ENCODE results near the gene BCL2.
A peak's percentile ranks its signal among the peaks of the same experiment; 100 is the strongest.
"Not testable (repeated sequence)": the region's sequence is repeated elsewhere in the genome, so short reads cannot be mapped to it uniquely, and the experiment has no call there.

BCL2 gene

DNA sequence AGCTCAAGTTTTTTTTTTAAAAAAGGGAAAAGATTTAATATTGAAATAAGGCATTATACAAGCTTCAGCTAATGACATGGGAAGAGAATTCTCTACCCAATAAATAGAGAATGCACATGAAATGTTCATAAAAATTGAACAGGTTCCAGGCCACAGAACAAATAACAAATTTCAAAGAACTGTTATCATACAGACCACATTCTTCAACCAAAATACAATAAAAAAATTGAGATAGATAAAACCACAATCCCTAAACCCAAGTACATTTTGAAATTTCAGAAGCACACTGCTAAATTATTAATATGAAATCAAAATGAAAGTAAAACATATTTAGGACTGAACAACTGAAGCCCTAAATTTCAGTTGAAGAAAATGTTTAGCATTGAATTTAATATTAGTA is 89.6 kb downstream of the BCL2 start:
- DNase-seq, result no peak

DNA sequence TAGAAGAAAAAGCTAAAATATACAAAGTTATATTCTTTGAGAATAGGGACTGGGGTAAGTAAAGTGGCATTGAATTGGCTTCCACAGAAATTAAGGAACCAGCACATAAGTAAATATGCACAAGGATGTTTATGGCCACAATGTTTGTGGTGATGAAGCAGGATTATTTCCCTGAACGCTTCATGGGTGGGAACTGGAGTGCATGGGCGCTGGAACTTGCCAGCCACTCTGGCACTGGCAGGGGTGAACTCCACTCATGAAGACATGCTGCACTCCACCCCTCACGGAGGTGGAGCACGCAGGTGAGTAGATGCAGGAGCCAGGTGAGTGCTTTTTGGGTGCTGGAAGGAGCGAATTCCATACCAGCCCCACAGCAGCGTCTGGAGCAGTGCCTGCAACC is 94.1 kb downstream of the BCL2 start:
- no peak for DNase-seq

DNA sequence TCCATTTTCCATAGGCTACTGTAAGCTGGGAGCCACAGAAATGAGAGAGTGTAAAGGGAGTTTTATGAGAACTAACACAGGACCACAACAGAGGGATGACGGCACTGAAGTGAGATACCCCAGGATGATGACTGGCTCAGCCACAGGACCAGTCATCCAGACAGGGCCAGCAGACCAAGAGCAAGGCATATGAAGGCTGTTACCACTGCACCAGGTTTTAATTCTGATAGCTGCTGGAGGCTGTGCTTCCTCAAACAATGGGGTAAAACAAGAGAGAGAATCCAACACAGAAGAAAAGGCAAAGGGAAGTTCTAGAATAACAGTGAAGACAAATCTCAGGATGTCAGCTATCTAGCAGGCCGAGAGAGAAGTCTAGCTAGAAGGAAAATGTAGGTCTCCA is 94.9 kb downstream of the BCL2 start:
- peak; percentile 24 for DNase-seq

DNA sequence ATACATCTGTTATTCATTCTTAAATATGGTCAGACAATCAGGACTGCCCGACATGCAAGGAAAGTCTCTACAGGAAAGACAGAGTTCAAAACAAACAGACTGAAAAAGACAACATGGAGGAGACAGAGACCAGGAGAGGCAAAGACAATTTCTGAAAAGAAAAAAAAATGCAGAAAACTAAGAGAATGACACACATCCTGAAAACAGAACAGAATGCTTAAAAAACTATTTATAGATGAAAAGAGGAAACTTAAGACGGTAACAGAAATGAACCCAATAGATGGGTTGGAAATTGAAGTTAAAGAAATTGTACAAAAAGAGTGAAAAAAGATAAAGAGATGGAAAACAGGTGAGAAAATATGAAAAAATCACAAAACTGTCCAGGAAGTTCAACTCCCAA is 95.7 kb downstream of the BCL2 start:
- no peak for DNase-seq

DNA sequence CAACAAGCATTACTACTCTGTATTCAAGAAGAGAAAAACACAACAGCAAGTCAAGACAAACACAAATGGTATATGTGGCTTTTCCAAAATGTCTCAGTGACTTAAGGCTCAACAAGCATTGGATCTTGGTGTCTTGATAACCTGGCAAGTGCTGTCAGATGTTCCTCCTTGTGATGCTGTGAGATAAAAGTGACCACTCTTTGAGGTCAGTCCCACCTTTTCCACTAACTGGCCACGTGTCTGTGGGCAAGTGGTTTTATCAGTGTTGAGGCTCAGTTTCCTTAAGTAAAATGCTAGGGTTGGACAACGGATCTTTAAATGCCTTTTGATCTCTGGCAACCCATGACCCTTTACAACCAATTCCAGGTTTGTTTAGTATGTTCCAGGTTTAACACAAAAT is 98.7 kb downstream of the BCL2 start:
- no peak for DNase-seq

DNA sequence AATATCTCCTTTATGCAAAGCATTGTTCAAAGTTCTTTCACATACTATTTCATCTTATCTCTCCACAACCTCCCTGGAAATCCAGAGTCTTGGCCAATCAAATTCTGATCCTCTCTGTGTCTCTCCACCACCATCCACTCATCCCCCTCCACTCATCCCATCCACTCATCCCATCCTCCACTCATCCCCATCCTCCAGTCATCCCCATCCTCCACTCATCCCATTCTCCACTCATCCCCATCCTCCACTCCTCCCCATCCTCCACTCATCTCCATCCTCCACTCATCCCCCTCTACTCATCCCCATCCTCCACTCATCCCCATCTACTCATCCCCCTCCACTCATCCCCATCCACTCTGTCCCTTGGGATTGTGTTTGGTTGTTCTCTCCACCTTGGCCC is 101.1 kb downstream of the BCL2 start:
- DNase-seq, result no peak

DNA sequence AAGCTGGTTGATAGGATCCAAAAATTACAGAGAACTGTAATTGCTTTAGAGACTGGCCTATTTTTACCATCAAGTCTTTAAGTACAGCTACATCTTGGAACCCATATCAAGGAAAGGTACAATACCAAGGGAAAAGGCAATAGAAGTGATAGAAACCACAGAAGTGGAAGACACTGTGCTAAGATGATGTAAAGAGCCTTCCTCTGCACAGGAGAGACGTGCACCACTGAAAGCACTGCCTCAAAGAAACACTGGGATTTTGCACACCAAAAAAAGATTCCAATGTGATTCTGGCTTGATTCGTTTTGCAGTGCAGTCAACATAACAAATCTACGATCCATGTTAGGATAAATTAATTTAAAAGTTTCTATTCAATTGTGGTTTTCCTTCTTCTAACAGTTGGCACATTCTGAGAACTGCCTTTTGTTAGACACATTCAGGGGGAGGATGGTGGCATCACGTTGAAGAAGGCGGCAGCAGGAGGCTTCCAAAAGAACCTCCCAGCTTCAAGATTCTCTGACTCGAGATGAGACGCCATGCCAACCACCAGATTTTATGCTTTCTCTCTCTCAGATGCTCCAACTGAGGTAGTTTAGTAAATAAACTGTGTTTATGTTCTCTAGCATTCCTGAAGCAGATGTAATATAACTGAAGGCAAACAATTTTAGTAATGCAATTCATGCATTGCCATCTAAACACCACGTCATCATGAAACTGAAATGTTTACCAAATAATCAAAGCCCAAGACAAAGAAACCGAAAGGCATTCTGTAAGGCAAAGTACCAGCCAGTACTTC is 102.9 kb downstream of the BCL2 start:
- no peak for DNase-seq

DNA sequence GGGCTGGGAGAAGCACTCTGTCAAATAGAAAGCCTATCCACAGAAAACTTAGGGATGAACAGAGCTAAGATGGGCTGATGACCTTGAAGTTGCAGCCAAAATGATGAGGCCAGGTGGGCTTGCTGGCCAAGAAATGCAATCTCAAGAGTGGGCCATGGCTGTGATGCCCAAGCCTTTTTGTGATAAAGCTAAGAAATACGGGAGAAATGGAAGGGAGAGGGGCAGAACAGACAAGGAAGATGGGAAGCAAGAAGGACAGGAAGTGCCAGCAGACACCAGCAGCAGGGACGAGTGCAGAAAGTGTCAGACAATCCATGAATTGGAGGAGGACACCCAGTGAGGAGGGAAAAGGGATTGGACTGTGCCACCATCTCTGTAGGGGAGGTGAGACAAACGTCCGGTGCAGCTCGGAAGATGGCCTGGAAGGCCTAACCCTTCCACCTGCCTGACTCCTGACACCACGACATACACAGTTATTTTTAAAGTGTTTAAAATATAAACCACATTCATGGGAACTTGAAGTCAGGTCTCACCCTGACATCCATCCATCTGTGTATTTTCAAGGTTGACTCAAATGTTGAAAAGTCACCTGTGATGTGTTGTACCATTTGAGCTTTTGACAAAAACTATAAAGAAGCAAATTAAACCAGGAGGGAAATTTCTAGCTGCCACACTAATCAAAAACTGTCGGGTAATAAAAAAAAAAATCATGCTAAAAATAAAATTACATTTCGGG is 105.5 kb downstream of the BCL2 start:
- no peak for DNase-seq

DNA sequence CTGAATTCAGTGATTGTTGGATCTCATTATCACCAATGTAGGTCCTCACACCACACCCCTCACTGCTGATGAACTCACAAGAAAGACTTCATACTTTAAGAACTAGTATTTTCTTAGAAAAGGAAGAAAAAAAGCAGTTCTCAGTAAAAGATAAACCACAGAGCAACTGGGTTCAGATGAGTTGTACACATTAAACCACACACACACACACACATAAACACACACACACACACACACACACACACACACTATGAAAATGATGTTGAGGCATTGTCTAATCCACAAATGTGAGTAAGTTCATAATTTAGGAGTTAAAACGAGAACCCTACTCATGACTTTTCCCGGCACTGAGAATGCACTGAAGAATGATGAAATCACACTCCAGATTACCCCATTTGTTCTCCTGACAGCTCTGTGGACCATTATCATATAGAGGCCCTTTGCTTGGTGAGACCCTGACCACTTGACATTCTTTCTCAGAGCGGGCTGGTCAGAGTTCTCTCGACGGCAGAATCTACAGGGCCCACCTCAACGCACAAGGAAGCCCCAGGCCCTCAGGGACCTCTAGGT is 106.2 kb downstream of the BCL2 start:
- peak; percentile 26 for DNase-seq

DNA sequence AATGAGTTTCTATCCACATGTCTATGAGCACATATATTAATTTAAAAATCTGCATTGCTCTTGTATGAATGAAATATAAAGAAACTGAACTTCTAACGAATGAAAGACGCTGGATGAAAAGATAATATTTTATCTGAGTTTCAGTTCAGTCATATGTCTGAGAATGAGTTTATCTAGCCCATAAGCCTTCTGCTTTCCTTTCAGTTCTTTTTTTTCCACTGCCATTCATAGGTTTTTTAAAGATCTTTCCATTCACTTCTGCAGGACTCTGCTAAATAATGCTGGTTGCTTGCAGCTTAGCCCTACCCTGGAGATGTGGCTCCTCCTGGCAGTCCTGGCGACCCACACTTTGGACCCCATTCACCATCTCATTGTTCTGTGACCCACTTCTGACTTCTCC is 109.0 kb downstream of the BCL2 start:
- DNase-seq, result no peak

DNA sequence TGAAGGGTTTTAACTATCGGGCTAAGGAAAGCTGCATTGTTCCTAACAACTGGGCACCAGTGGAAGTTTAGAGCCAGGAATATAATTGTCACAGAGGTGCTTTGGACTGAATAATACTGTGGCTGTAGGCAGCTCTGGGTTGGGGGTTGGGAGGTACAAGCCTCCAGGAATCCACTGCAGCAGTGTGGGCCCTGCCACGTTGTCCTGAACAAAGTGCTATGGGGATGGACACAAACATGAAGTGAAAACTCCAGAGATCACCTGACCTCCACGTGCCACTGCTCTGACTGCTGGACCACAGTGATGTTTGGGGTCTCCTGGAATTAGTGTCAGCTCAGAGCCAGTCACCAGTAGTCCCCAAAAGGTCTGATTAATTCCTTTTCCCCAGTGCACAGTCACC is 110.9 kb downstream of the BCL2 start:
- no peak for DNase-seq

DNA sequence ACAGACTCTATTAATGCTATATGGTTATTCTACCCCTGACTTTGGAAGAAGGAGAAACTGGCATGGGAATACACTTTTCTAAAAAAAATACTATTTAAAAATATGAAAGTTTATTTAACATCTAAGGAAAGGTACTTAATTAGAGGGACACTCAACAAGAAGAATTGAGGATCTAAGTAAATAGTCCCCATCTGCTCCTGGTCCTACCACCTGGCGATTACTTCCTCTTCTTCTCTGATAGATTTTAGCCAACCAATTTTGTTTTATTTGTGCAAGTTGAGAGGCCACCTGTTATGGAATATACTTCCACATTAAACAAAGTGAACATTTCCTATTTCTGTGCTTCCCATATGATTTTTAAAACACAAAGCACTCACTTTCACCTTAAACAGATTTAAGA is 111.7 kb downstream of the BCL2 start:
- DNase-seq, result no peak

DNA sequence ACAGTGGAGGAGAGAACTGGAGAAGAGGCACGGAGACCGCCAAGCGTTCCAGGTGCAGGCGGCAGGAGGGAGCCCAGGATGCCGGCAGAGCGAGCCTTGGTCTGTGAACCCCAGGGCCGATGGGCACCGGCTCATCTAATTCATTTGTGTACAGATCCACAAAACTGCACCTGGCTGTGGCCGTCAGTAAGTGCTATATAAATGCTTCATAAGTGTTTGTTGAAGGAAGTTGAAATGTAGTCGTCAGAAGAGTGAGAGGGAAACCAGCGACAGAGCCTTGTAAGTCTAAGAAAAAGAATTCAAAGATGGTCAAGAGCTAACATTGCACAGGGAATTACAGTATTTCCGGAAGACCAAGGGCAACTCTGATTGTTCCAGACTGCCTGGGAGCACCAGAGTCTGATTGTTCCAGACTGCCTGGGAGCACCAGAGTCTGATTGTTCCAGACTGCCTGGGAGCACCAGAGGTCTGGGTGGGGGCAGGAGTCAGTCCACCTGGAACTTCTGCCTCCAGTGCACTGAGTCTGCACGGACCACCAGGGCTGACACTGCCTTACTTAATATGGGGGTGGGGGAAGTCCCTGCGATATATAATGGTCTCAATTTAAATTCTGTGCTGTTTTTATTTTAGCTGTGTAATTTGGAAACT is 112.3 kb downstream of the BCL2 start:
- no peak for DNase-seq

DNA sequence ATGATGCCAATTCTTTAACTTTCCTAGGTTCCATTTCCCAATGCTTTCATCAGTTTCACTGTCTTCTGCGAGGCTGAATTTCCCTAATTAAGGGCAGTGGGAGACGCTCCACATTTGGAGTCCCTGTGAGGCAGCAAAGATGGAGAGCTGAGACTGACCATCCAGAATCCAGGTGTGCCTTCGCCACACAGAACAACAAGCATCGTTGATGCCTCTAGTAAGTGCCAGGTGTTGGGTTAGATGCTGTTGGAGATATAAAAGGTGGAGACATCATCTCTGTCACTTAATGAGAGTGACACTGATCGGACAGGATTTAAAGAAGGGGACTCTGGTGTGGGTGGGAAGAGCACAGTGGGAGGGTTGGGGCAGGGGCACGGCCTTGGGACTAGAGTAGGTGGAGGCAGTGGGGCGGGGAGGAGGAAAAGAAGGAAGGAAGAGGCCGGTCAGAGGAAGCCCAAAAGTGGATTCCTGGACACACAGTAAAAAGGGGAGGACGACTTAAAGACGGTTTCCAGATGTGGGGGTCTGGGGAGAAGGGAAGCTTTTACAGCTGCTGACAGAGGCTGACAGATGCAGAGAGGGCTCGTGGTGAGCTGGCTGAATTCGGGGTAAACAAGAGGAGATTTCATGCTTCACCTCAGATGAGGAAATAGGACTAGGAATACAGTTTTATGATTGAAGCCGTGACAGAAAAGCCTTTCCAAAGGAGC is 113.0 kb downstream of the BCL2 start:
- DNase-seq, result no peak

DNA sequence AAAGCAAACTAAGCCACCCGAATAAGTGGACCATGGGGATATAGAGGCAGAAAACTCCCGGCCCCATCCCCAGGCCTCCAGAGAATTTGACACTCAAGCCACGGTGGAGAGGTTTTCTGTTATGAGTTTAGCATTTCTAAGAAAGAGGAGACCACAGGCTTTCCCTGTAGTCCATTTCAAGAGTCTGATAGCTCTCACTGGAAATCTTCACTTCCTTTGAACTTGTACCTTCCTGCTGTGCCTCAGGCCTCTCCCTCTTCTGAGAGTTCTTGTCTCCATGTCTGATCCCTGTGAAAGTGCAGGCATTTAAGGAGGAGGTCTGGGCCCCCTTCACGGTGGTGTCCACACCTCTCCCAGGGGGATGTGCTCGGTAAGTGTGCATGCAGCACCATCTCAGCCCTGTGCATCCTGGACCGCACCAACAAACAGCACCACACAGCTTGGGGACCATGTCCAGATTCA is 113.7 kb downstream of the BCL2 start:
- no peak for DNase-seq

DNA sequence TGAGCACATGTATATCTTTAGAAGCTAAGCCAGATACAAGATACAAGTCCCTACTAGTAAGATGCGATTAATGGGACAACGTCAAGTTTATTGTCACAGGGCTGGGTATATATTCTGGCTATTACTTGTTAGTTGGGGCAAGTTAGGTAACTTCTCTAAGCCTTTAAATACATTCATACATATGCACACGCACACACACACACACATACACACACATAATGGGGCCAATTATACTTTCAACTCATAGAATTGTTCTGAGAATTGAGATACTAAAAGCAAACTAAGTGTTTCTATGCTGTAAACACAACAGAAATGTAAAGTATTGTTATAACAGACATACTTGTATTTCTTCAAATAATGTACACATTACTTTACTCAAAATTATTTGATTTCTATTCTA is 116.1 kb downstream of the BCL2 start:
- no peak for DNase-seq

DNA sequence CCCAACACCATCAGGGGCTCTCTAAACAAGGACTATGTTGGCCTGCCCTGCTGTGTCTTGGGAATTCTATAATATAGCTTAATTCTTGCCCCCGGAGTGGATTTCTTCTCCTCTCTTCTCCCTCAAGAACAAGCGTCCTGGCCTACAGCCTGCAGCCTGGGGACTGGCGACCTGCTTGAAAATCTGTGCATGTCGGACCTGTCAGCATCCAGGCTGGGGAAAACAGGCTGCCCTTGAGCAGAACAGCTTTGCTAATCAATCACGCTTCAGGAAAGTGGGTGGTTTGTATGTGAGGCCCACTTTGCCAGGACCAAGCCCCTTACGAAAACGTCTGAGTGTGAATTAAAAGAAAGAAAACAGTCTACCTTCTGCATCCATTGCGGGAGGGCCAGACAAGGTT is 116.7 kb downstream of the BCL2 start:
- no peak for DNase-seq

DNA sequence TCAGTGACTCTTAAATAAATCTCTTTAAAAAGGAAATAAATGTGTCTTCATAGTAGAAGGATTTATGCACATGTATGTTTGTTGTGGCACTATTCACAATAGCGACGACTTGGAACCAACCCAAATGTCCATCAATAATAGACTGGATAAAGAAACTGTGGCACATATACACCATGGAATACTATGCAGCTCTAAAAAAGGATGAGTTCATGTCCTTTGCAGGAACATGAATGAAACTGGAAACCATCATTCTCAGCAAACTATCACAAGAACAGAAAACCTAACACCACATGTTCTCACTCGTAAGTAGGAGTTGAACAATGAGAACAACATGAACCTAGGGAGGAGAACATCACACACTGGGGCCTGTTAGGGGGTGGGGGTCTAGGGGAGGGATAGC is 118.1 kb downstream of the BCL2 start:
- not testable (repeated sequence) for DNase-seq

DNA sequence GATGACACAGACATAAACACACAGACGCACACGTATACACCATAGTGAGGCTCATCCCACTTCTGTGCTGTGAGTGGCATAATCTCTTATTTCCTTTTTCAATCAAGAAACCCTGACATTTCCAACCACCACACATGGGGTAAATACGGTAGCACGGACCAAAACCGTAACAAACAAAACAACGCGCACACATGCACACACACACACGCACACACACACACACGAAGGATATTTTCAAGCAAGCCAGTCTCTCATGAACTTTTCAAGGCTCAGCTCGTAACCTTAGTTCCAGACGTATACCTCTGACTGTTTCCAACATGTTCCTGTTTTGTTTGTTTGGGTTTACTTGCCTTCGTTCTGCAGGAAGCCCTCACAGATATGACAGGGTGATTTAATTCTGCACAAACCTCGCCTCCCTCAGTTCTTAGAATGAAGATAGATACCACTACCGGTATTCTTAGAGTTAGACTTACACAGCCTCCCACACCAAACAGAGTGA is 119.8 kb downstream of the BCL2 start:
- peak; percentile 52 for DNase-seq

DNA sequence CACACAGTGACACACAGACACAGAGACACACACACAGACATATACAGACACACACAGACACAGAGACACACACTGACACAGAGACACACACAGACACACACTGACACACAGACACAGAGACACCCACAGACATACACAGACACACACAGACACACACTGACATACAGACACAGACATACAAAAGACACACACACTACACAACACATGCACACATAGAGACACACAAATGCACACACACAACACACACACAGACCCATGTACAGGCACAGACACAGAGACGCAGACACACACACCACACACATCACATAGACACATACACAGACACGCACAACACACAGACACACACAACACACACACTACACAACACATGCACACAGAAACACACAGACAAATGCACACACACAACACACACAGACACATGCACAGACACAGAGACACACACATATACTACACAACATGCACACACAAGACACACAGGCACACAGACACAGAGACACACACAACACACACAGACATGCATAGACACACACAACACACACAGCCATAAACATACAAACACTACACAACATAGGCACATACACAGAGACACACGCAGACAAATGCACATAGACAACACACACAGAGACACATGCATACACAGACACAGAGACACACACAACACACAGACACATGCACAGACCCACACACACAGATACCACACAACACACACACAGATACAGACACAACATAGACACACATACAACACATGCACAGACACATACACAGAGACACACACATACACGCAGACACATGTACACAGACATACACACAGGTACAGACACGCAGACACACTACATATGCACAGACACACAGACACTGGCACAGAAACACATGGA is 120.5 kb downstream of the BCL2 start:
- DNase-seq, result no peak

DNA sequence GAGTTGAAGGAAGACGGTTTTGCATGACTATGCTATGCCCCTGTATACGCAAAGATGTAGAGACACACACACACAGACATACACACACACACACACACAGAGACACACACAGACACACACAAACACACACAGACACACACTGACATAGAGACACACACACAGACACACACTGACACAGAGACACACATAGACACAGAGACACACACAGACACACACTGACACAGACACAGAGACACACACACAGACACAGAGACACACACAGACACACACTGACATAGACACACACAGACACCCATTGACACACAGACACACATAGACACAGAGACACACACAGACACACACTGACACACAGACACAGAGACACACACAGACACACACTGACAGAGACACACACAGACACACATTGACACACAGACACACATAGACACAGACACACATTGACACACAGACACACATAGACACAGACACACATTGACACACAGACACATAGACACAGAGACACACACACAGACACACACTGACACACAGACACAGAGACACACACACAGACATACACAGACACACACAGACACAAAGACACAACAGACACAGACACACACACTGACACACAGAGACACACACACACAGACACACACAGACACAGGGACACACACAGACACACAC is 121.3 kb downstream of the BCL2 start:
- DNase-seq, result no peak

Measured in stimulated activated naive CD4-positive, alpha-beta T cell treated with Interleukin-2 at 50 U/mL for 16 hours (primary cell).